Activated CD4-positive, alpha-beta T cell treated with anti-CD3 and anti-CD28 coated beads for 48 hours (primary cell): ENCODE data around the gene RCOR1.
"Not testable (repeated sequence)": the region's sequence is repeated elsewhere in the genome, so short reads cannot be mapped to it uniquely, and the experiment has no call there.

Experiments used
- DNase-seq: peaks from one replicate; pipeline ENCODE4 v3.0.0-alpha.2; 2020

The RCOR1 gene

DNA sequence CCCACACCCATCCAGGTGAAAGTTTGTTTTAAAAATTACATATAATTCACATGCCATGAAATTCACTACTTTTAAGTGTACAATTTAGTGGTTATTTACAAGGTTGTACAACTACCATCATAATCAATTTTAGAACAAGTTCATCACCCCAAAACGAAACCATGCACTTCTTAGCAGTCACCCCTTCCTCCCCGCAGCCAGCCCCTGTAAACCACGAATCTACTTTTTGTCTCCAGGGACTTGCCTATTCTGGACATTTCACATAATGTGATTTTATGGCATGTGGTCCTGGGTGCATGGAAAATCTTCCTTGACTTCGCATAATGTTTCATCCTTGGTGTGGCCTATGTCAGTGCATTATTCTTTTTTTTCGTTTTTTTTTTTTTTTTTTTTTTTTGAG lies 165.6 kb downstream of the RCOR1 start:
- DNase-seq: no peak

DNA sequence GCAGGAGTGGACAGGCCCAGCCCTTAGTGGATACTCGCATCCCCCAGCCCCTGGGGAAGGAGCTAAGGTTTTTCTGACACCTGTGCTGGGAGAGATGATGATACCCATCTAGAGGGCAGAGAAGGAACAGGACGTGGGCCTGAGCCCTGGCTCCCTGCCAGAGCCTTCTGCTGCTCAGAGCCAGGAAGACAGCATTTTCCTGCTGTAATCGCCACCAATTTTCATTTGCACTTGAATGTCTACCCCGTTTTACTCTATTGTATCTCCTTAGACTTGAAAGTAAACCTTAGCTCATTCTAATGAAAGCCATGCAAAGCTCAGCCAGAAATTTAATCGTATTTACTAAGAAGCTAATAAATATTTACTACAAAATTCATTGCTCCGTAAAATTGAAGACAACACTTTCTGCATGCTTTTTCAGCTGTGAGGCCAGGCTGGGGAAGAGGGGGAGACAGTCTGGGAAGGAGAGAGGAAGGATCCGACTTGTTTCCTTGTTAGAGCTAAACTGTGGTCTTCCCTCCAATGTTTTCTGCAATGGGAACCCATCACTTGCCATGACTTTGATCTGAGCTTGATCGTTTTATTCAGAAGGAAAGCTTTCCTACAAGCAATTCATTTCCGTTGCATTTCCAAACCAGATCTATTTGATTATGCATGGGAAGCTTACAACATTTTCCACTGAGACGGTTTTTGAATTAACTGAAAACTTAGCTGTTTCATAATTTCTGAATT lies 167.2 kb downstream of the RCOR1 start:
- DNase-seq: no peak

DNA sequence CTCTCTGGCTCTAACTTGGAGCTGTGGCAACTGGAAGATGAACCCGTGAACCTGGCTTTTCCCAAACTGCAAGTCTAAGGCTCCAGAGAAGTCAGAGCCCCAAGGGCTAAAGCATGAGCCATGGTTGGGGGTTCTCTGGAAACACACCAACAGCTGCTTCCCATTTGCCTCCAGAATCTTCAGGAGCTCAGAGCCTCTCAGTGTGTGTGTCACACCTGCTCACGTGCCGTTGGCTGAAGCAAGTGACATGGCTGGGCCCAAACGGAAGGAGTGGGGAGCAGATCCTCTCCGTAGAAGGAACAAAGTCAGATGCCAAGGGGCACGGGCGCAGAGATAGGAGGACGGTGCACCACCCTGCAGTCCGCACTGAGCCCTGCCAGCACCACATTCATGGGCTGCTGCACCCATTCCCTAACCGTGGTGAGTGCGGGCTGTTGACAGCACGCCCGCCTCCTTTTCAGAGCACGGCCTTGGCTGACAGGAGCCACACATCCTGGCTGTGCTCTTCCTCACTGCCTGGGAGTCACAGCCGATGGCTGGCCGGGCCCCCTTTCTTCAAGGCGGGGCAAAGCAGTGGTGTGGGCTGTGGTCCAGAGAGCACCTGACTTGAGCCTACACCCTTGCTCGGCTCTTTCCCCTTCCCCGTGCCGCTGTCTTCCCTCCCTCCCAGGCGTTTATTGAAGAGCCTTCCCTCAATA lies 168.2 kb downstream of the RCOR1 start:
- DNase-seq: no peak

DNA sequence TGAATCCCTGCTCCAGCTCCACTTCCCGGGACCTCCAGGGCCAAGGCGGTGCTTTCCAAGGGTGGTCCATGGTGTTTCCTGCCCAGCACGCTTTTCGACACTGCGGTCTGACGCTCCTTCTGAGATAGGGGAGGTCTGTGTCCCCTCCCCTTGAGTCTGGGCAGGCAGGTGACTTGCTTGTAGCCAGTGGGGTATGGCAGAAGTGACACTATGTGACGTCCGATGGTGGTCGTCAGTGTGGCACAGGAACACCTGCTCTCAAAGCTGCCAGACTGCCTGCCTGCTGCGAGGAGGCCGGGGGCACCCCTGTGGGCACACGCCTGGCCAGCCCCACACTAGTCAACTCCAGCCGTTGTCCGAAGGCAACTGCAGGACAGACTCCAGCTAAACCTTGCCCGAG lies 168.8 kb downstream of the RCOR1 start:
- no peak for DNase-seq

DNA sequence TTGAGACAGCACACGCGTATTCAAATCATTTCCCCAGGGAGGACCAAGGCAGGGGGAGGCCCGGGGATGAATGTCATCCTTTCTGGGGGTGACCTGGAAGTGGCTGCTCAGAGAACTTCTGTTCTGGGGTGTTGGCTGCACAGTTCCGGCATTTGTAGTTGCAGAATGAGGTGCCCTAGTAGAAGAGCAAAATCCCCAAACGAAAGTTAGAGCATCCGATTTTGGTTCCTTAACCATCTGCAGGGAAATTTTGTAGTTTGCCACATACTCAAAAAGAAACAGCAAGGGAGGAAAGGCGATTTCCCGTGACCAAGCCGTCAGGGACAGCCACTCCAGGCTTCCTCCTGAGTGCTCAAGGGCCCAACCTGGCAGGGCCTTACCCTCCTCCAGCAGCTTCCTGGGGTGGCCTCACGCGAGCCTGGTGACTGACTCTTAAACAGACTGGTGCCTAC lies 171.8 kb downstream of the RCOR1 start:
- no peak for DNase-seq

DNA sequence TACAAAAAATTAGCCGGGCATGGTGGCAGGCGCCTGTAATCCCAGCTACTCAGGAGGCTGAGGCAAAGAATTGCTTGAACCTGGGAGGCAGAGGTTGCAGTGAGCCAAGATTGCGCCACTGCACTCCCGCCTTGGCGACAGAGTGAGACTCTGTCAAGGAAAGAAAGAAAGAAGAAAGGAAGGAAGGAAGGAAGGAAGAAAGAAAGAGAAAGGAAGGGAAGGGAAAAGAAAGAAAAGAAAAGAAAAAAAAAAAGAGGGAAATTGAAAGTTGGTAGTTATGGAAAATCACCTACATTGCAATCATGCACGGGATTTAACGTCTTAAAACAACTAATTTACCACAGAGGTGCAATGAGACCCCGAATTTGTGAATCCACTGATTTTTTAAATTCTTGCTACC lies 173.3 kb downstream of the RCOR1 start:
- not testable (repeated sequence) for DNase-seq

DNA sequence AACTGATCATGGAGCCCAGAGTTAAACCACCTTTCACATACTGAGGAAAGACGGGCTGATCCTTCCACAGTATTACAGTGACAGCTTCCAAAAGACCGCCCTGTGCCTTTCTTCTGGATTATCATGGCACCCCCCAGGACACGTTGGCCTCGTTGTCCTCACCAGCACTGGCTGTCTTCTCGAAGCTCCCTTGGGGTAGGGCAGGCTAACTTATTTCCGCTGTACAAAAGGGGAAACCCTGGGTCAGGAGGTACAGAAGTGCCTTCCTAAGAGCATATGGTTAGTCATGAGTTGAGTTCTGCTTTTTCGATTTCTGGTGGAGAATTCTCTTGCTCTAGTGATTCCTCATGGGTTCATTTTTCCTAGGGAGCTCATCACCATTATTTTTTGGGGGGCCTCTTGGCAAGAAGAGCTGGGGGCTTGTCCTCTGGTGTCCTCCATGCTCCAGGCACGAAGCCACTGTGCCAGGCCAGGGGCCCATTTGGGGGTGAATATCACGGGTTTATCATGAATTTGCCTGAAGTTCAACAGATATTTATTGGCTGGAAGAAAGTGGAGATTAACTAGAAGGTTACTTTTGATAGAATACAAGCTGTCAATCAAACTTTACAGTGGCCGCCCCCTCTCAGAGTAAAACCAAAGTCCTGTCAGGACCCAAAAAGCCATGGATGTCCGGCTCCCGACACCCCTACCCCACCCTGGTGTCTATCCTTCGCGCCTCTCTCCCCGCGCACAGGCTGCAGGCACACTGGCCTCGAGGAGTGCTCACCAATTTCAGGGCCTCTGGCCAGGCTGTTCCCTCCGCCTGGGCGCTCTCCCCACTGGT lies 176.0 kb downstream of the RCOR1 start:
- DNase-seq: peak; percentile 22

DNA sequence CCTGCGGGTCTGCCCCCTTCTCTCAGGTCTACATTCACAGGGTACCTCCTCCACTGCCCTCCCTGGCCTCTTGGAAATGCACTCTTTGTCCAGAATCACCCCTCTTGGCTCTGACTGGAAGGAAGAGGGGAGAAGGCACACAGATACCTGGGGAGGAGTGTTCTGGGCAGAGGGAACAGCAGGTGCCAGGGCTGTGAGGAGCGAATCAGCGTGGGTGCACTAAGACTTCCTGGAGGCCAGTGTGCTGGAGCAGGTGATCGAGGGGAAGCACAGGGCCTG lies 176.5 kb downstream of the RCOR1 start:
- no peak for DNase-seq

DNA sequence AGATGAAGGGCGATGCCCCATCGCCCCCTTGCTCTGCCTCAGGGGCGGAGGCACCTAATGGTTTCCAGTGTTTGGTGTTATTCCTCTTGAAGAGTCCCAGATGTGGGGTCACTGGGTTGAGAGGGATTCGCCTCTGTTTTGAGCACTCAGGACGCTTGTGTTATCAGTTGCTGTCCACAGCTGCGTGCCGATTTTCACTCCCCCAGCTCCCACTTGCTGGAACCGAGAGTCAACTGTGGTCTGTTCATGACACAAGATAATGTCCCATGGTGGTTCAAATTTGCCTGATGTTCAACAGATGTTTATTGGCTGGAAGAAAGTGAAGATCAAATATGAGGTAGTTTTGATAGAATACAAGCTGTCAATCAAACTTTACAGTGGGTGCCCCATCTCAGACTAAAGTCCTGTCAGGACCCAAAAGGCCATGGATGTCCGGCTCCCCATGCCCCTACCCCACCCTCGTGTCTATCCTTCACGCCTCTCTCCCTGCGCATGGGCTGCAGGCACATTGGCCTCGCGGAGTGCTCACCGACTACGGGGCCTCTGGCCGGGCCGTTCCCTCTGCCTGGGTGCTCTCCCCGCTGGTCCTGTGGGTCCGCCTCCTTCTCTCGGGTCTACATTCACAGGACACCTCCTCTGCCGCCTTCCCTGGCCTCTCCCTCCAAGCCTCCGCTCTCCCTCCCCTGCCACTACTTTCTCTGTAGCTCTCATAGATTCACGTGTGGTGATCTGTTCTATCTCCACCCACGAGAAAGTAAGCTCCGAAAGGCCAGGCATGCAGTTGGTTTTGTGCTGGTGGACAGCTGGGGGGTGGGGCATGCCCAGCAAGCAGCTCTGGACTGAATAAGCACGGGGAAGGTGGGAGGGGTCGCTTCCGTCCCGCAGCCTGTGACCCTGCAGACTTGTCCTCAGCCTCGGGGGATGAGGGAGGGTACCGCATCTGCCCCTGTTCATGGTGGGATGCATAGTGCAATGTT lies 178.0 kb downstream of the RCOR1 start:
- DNase-seq: no peak

DNA sequence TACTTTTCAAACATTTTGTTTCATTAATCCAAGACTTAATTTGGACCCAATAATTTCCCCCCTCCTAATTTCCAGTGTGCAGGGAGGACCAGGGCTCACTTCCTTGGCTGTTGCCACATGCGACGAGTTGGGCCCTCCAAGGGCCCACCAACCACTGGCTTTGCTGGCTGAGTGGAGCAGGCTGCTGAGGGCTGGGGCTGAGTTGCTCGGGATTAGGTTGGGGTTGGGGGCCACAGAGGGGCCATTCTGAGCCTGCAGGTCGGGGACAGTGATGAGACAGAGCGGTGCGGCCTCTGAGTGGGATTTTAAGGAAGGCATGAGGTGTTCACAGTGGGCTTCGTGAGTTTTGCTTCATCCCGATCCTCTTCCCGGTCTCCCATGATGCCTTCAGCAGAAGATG lies 178.7 kb downstream of the RCOR1 start:
- DNase-seq: no peak

DNA sequence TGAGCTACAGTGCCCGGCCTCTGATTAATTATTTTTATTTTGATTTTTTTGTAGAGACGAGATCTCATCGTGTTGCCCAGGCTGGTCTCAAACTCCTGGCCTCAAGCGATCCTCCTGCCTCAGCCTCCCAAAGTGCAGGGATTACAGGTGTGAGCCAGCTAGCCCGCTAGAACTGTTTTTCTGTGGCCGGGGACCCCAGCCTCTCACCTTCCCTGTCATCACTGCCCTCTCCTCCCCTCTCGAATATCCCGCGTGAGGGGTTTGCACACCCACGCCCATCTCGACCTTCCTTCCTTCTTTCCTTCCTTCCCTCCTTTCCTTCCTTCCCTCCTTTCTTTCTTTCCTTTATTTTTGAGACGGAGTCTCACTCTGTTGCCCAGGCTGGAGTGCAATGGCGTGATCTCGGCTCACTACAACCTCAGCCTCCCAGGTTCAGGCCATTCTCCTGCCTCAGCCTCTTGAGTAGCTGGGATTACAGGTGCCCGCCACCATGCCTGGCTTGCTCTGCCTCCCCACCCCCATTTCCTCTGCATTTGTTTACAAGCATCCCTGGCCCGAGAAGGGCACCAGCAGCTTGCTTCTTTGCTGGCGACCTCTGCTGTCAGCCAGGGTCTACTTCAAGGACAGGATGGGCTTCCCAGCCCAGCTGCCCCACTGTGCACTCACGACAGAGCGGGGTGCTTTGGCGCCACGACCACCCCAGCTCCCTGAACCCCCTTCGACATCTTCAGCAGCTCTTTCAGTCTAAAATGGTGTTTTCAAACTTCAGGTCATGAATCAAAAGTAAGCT lies 180.5 kb downstream of the RCOR1 start:
- DNase-seq: no peak

DNA sequence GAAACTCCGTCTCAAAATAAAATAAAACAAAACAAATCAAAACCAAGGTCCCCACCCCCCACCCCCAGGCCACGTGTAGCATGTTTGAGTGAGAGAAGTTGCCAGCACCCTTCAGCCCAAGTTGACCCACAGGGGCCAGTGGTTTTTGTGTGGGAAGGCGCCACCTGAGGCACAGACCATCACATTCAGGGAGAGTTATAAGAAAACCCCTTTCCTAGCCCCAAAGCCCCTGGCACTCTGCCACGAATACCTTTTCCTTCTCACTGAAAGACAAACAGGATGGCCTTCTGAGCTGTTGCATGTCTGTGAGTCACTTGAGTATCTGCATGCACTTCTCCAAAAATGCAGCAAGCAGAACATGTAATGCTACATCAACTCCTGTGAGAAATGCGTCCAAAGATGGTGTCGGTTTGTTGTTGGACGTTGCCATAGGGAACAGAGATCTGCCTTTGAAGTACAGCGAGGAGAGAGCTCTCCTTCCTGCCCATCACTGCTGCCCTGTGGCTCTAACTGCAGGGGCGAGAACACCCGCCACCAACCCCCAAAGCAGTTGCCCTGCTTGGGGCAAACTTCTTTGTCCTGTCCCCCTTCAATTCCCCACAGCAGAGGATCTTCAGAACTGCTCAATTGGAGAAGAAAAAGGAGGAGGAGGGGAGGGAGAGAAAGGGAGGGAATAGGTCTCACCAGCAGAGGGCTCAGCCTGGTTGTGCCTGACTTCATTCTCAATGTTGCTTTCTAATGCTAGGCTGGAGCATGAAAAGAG lies 182.1 kb downstream of the RCOR1 start:
- peak; percentile 70 for DNase-seq

DNA sequence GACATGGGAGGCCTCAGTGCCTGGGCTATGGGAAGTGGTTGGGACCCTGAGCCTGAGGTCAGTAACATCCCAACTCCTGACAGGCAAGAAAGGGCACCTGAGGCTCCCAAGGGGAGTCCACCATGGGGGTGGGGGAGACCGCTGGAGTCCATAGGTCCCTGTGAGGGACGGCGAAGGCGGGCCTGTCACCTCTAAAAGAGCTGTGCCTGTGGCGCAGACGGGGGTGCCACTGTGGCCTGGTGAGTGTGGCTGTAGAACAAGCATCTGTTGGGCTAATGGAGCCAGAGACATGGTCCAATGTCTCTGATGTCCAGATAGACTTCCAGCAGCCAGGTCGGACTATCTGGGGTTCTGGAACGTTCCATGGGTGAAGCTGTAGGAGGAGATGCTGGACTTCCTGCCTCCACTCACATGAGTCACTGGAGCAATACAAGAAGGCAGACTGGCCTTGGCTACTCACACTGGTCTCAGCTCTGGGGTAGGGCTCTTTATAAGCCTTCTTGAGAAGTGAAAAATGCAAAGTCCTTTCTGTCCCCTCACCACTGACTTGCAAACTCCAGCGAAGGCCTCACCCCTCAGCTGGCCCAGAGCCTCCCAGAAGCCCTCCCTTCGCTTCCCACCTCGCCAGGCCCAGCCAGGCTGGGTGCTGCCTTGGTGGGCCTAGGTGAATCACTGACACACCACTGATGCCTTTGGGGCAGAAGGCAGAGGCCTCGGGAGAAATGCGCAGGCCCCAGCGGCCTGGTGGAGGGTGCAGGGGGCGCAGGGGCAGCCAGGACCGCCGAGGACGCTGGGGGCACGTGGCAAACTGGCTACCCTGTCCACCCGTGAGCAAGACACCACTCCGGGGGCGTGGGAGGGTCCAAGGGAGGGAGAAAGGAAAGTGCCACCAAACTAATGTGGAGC lies 183.7 kb downstream of the RCOR1 start:
- peak; percentile 15 for DNase-seq

DNA sequence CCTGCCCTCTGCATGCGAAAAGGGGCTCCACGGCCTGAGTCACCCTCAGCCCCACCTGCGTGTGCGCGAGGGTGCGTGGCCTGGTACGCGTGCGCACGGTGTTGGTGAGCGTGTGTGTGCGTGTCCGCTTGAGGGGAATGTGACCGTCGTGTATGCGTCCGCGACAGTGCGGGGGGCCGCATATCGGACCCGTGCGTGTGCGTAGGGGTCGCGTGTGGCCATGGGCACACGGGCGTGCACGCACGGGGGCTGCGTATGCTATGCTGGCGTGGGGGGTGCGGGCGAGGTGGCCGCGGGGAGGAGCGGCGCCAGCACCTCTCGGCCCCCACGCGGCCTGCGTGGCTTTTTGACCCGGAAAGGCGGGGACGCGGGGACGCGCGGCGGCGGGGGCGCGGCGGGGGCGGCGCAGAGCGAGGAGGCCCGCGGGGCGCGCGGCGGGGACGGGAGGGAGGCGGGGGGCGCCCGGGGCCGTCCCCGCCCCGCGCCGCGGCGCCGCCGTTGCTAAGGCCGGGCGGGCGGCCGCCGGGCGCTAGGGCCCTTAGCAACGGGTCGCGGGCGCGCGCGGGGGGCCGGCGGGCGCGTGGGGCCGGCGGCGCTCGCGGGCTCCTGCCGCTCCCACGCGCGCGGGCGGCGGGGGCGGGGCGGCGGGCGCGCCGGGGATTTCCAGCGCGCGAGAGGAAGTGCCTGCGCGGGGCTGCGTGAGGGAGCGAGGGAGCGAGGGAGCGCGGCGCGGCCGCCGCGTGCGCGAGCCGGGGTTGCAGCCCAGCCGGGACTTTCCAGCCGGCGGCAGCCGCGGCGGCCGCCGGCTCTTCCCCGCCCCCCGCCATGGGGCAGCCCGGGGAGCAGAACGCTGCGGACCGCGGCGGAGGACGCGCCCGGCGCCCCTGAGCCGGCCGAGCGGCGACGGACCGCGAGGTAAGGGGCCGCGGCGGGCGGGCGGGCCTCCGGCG lies 184.6 kb downstream of the RCOR1 start, which contains the start of gene TRAF3:
TSS of gene TRAF3 (plus strand) at position 689 of the 950 bp plus-strand sequence. CDS start 92,753 bp downstream, outside the sequence.
- DNase-seq: peak; percentile 84

DNA sequence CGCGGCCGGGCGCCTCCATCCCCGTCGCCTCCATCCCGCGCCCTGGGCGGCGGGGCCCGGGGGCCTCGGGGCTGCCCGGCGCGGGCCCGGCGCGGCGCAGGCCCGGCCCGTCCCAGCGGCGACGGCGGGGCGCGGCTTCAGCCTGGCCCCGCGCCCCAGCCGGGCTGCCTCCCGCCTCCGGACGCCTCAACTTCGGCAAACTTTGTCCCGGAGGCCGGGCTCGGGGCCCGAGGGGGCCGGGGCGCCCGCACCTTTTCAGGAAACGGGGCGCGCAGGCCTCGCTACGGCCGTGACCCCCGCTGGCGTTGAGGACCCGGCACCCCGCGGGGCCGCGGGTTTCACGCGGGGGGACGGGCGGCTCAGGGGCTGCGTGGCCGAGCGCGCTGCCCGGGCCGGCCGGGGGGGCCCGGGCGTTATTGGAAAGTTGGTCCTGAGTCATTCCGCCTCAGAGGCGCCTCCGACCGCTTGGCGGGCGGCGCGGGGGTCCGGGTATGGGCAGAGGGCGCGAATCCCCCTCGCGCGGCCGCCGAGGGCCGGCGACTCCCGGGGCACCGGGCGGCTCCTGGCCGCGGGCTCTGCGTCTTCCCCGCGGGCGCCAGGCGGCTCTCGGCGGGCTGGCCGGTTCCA lies 185.4 kb downstream of the RCOR1 start:
- peak; percentile 20 for DNase-seq

DNA sequence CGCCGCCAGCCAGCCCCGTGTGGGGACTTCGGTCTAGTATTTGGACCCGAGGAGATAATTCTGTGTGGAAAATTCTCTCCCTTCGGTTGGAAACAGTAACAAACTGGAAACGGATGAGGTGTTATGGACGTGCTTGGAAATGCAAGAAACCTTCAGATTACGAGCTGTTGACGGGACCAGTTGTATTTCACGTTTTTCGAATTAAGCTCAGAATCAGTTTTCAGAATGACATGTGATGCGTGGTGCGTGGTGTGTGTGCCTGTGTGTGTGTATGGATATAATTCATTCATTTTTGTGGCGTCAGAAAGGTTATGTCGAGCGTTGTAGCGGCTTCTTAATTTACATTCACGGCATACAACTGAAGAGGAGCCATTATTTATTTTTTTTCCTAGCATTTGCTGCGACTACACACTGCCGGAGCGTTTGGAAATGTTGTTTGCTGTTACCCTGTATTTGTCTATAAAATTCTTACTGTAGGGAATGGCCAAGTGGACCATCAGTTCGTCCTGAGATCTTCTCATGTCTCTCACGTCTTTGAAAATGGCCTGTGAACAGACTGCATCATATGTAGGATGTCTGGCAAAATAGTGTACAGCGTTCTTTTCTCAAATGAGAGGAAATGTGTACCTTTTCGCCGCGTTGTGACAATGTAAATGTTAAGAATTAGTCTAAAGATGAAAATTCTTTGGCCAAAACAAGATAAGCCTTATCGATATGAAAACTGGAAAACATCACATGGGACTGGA lies 186.1 kb downstream of the RCOR1 start:
- DNase-seq: peak; percentile 40

DNA sequence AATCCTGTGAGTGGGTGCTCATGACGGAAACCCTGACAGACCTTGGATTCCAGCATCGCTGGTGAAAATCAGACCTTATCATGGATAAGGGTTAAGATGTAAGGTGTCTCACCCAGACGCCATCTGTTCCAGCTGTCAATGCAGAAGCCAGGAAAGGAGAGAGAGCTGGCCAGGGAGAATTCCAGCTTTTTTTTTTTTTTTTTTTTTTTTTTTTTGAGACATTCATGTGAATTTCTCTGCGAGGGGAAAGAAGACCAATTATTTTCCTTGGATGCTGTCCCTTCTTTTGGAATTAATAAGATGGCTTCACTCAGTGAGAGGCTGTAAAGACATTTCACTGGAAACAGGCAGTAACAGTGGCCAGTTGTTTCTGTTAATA lies 186.6 kb downstream of the RCOR1 start:
- no peak for DNase-seq
